BLaER1 treated with 17β-estradiol and CSF1 and Interleukin-3, amounts not matched to agents 10 nM and 100 nM (cell line): ENCODE results near the gene PIWIL4.
"Not testable (repeated sequence)": the region's sequence is repeated elsewhere in the genome, so short reads cannot be mapped to it uniquely, and the experiment has no call there.

Source experiments
- H3K27ac ChIP-seq, 11 experiments: shearing (Covaris generic); formaldehyde crosslinking; 2 replicates each; pipeline ENCODE4 v1.8.1; 2022
- H3K27me3 ChIP-seq, 11 experiments: shearing (Covaris generic); formaldehyde crosslinking; 2 replicates each; pipeline ENCODE4 v1.8.1; 2022
- H3K36me3 ChIP-seq, 11 experiments: shearing (Covaris generic); formaldehyde crosslinking; 2 replicates each; pipeline ENCODE4 v1.8.1; 2022
- H3K4me1 ChIP-seq, 10 experiments: shearing (Covaris generic); formaldehyde crosslinking; 2 replicates each; pipeline ENCODE4 v1.8.1; 2022
- H3K4me2 ChIP-seq, 11 experiments: shearing (Covaris generic); formaldehyde crosslinking; 2 replicates each; pipeline ENCODE4 v1.8.1; 2022
- H3K4me3 ChIP-seq, 10 experiments: shearing (Covaris generic); formaldehyde crosslinking; 2 replicates each; pipeline ENCODE4 v1.8.1; 2022
- H3K9ac ChIP-seq, 11 experiments: shearing (Covaris generic); formaldehyde crosslinking; 2 replicates each; pipeline ENCODE4 v1.8.1; 2022
- H3K9me3 ChIP-seq, 11 experiments: shearing (Covaris generic); formaldehyde crosslinking; replicated peaks in 1 of 11; 2 replicates each; pipeline ENCODE4 v1.8.1; 2022
- H4K20me1 ChIP-seq, 11 experiments: shearing (Covaris generic); formaldehyde crosslinking; 2 replicates each; pipeline ENCODE4 v1.8.1; 2022
- Cebpa-rat ChIP-seq, 11 experiments: shearing (Covaris generic); IDR thresholded peaks; 2 replicates each; pipeline ENCODE4 v1.8.1; 2022

The PIWIL4 gene

DNA sequence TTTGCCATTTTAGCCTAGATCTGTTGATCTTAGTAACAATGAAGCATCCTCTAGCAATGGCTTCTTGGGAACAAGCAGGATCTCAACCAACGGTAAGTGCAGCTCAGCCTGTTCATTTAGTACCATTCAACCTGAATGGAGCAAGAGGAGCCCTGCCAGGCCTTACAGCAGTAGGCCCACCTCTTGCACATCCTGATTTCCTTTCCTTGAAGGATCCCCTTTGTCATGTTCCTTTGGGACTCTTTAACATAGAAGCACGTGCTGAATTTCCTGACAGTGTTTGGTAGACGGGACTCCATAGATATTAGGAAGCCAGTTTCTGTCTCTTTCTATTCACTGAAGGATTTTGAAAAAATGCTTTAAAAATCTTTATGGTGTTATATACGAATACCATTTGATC lies 1.5 kb downstream of the PIWIL4 start:
- no peaks in the 10 kb centered on the region for H4K20me1 ChIP-seq

GRCh38 chr11:94572975-94573374 lies 5.8 kb downstream of the PIWIL4 start:
- H3K27ac ChIP-seq, H3K9ac ChIP-seq, H3K27me3 ChIP-seq, H3K4me2 ChIP-seq, H4K20me1 ChIP-seq, H3K4me3 ChIP-seq, H3K36me3 ChIP-seq: not testable (repeated sequence)
- H3K4me1 ChIP-seq, result peaks cover 0 to 39% (median 11%) of the 10 kb centered on the region in 10 experiments; a peak in 14 of 20 replicates
- H3K9me3 ChIP-seq, result peaks cover 0 to 33% (median 4%) of the 10 kb centered on the region in 11 experiments; a peak in 11 of 22 replicates

More for the DNA sequence above, 1.5 kb downstream of the PIWIL4 start:
- H3K9ac ChIP-seq, result no peak overlapping the region
- H3K4me1 ChIP-seq, result peaks cover 0 to 6% (median 4%) of the 10 kb centered on the region in 10 experiments; a peak in 9 of 20 replicates
- H3K27ac ChIP-seq, result no peak overlapping the region
- H3K9me3 ChIP-seq, result peaks cover 0 to 30% (median 4%) of the 10 kb centered on the region in 11 experiments; a peak in 12 of 22 replicates
- no peak for TF ChIP-seq Cebpa-rat (IDR thresholded peaks at IDR 0.05)
- H3K27me3 ChIP-seq, result no peaks in the 10 kb centered on the region
- H3K36me3 ChIP-seq, result no peaks in the 10 kb centered on the region
- H3K4me3 ChIP-seq, result no peak overlapping the region
- no peak overlapping the region for H3K4me2 ChIP-seq

DNA sequence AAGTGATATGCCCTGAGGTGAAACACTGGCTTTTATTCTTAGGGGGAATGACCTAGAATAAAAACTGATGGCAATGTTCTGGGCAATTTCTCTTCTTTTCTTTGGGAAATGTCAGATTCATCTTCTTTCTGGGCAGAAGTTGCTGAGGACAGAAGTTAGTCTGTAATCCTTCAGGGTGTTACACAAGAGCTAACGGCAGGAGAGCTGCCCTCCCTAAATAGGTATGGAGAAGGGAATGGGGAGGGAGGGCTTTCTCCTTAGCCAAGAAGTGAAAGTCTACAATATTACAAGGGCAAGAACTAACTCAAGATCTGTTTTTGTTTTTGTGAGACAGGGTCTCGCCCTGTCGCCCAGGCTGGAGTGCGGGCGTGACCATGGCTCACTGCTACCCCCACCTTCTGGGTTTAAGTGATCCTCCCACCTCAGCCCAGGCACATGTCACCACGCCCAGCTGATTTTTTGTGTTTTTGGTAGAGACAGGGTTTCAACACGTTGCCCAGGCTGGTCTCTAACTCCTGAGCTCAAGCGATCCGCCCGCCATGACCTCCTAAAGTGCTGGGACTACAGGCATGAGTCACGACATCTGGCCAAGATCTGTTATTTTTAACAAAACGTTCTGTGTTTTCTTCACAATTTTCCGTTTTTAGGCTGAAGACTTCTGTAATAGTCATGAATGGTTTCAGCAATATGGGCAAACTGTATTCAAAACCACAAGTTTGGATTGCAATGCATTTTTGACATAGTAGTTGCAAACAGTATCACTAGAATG lies 7.2 kb downstream of the PIWIL4 start:
- peak overlapping the region in 7 of 11 experiments; percentile 11 to 67 (median 36); a peak in 12 of 22 replicates for H3K4me2 ChIP-seq
- H3K4me1 ChIP-seq, result peaks cover 0 to 53% (median 24%) of the 10 kb centered on the region in 10 experiments; a peak in 17 of 20 replicates
- TF ChIP-seq Cebpa-rat (IDR thresholded peaks at IDR 0.05), result peak in 2 of 11 experiments; percentile 34 to 57; a peak in 2 of 22 replicates
- no peaks in the 10 kb centered on the region for H4K20me1 ChIP-seq
- no peaks in the 10 kb centered on the region for H3K36me3 ChIP-seq
- peaks cover 0 to 33% (median 4%) of the 10 kb centered on the region in 11 experiments; a peak in 11 of 22 replicates for H3K9me3 ChIP-seq
- peak overlapping the region in 6 of 11 experiments; percentile 11 to 74 (median 61); a peak in 11 of 22 replicates for H3K27ac ChIP-seq
- peak overlapping the region in 5 of 11 experiments; percentile 6 to 48 (median 28); a peak in 4 of 22 replicates for H3K9ac ChIP-seq
- no peaks in the 10 kb centered on the region for H3K27me3 ChIP-seq
- no peak overlapping the region for H3K4me3 ChIP-seq

DNA sequence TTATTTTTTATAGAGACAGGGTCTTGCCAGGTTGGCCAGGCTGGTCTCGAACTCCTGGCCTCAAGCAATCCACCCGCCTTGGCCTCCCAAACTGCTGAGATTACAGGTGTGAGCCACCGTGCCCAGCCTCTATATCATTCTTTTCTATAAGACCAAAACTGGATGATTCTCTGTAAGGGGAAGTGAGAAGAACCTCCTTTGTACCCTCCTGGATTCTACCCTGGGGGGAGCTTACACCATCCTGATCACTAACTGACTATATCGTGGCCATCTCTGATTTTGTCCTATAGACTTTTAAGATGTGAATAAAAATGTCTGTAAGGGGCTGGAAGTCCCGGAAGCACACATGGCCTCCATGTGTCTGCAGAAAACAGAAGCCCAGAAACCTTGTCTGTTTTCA lies 9.1 kb downstream of the PIWIL4 start:
- H3K27me3 ChIP-seq, result no peaks in the 10 kb centered on the region
- TF ChIP-seq Cebpa-rat (IDR thresholded peaks at IDR 0.05), result no peak
- no peaks in the 10 kb centered on the region for H3K36me3 ChIP-seq
- H4K20me1 ChIP-seq, result no peaks in the 10 kb centered on the region
- peaks cover 0 to 64% (median 28%) of the 10 kb centered on the region in 10 experiments; a peak in 17 of 20 replicates for H3K4me1 ChIP-seq
- no peak overlapping the region for H3K9ac ChIP-seq
- H3K27ac ChIP-seq, result peak overlapping the region in 3 of 11 experiments; percentile 41 to 74 (median 63); a peak in 2 of 22 replicates
- H3K4me2 ChIP-seq, result peak overlapping the region in 4 of 11 experiments; percentile 3 to 29 (median 8); a peak in 4 of 22 replicates
- H3K9me3 ChIP-seq, result peaks cover 0 to 25% (median 4%) of the 10 kb centered on the region in 11 experiments; a peak in 9 of 22 replicates
- H3K4me3 ChIP-seq, result no peak overlapping the region

- TF ChIP-seq Cebpa-rat (IDR thresholded peaks at IDR 0.05), result no peak
- no peak overlapping the region for H3K4me3 ChIP-seq
- H3K4me1 ChIP-seq, result peaks cover 0 to 80% (median 41%) of the 10 kb centered on the region in 10 experiments; a peak in 17 of 20 replicates
- no peaks in the 10 kb centered on the region for H4K20me1 ChIP-seq
- H3K4me2 ChIP-seq, result peak overlapping the region in 8 of 11 experiments; percentile 11 to 79 (median 68); a peak in 14 of 22 replicates
- no peaks in the 10 kb centered on the region for H3K27me3 ChIP-seq
- H3K27ac ChIP-seq, result no peak overlapping the region; a peak in 1 of 22 replicates
- no peak overlapping the region for H3K9ac ChIP-seq
- no peaks in the 10 kb centered on the region for H3K36me3 ChIP-seq
- peaks cover 0 to 13% (median 0%) of the 10 kb centered on the region in 11 experiments; a peak in 3 of 22 replicates for H3K9me3 ChIP-seq
Measured at GRCh38 chr11:94577841-94578240, 10.7 kb downstream of the PIWIL4 start.

DNA sequence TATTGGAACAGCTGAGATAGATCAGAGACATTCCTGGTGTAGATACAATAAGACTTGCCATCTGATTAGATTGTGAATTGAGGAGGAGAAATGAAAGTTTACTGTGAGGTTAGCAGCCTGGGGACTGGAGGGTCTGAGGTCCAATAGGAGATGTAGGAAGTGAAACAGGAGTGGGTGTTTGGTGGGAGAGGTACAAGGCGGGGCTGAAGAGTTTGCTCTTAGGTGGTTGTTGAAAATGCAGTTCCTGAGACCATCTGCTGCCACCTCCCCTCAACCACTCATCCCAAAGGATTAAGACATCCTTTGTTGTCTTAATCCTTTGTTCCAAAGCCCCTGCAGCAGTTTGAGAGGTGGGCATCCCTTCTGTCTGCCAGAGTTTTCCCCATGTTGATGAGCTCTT lies 14.8 kb downstream of the PIWIL4 start:
- Histone ChIP-seq H4K20me1 (no peaks in the 10 kb centered on the region), H3K4me2 (peak overlapping the region in 8 of 11 experiments; percentile 11 to 81 (median 62); a peak in 15 of 22 replicates), H3K4me1 (peaks cover 0 to 71% (median 49%) of the 10 kb centered on the region in 10 experiments; a peak in 17 of 20 replicates), H3K9ac (no peak overlapping the region), H3K4me3 (no peak overlapping the region), H3K9me3 (no peaks in the 10 kb centered on the region), H3K27me3 (no peaks in the 10 kb centered on the region), H3K36me3 (no peaks in the 10 kb centered on the region), H3K27ac (peak overlapping the region in 3 of 11 experiments; percentile 33 to 83 (median 45); a peak in 5 of 22 replicates)
- no peak for TF ChIP-seq Cebpa-rat (IDR thresholded peaks at IDR 0.05)

GRCh38 chr11:94583213-94583865 lies 16.2 kb downstream of the PIWIL4 start:
- Histone ChIP-seq H3K4me3 (0 out of 20 replicates have a peak overlapping the region, but pooled peaks of 1 of the 10 experiments have one; percentile 34), H3K9me3 (no peaks in the 10 kb centered on the region), H3K9ac (peak overlapping the region in 4 of 11 experiments; percentile 37 to 68 (median 60); a peak in 8 of 22 replicates), H3K4me2 (peak overlapping the region in 8 of 11 experiments; percentile 21 to 81 (median 74); a peak in 13 of 22 replicates), H3K4me1 (peaks cover 0 to 63% (median 44%) of the 10 kb centered on the region in 10 experiments; a peak in 17 of 20 replicates), H4K20me1 (no peaks in the 10 kb centered on the region), H3K27ac (peak overlapping the region in 6 of 11 experiments; percentile 52 to 85 (median 73); a peak in 13 of 22 replicates), H3K36me3 (no peaks in the 10 kb centered on the region), H3K27me3 (no peaks in the 10 kb centered on the region)
- no peak for TF ChIP-seq Cebpa-rat (IDR thresholded peaks at IDR 0.05)

GRCh38 chr11:94583866-94584500 lies 16.8 kb downstream of the PIWIL4 start:
- Histone ChIP-seq H3K36me3 (peaks cover 0 to under 1% (median 0%) of the 10 kb centered on the region in 11 experiments; a peak in 1 of 22 replicates), H3K9ac (peak overlapping the region in 5 of 11 experiments; percentile 35 to 68 (median 55); a peak in 9 of 22 replicates), H4K20me1 (no peaks in the 10 kb centered on the region), H3K27ac (peak overlapping the region in 7 of 11 experiments; percentile 45 to 85 (median 69); a peak in 13 of 22 replicates), H3K4me2 (peak overlapping the region in 8 of 11 experiments; percentile 21 to 81 (median 74); a peak in 14 of 22 replicates), H3K27me3 (no peaks in the 10 kb centered on the region), H3K9me3 (no peaks in the 10 kb centered on the region), H3K4me1 (peaks cover 0 to 56% (median 37%) of the 10 kb centered on the region in 10 experiments; a peak in 16 of 20 replicates), H3K4me3 (0 out of 20 replicates have a peak overlapping the region, but pooled peaks of 1 of the 10 experiments have one; percentile 34)
- TF ChIP-seq Cebpa-rat (IDR thresholded peaks at IDR 0.05), result no peak
